H1 (cell line): ENCODE data around the gene ARHGEF25. TPM values are rescaled to one million over a fixed set of nuclear protein-coding genes. Genes with fewer than 3 reads are reported as not detected.

Experiments
- ATF2 ChIP-seq: IDR thresholded peaks from 2 replicates; pipeline ENCODE4 v1.6.1; 2012; ENCODE audit warnings: low read length, inconsistent platforms
- CBX8 ChIP-seq: fragments of 300-800, 300-1000 bp; sonication (generic); IDR thresholded peaks from 2 replicates; pipeline ENCODE4 v1.7.1; 2016; ENCODE audit warnings: low read depth, low read length, borderline replicate concordance
- EZH2 ChIP-seq: fragments of 200-600 bp; sonication (generic); IDR thresholded peaks from 2 replicates; pipeline ENCODE4 v1.7.1; 2012; ENCODE audit warnings: low read depth, mild to moderate bottlenecking, moderate library complexity, low read length, inconsistent platforms; ENCODE audit not compliant: severe bottlenecking
- GTF2F1 ChIP-seq: IDR thresholded peaks from 2 replicates; pipeline ENCODE4 v1.6.1; 2012; ENCODE audit warnings: low read depth, low read length, improper control_type of control experiment, borderline replicate concordance
- JUND ChIP-seq: IDR thresholded peaks from 2 replicates; pipeline ENCODE4 v1.6.1; 2011; ENCODE audit warnings: mild to moderate bottlenecking, improper control_type of control experiment, low read length
- RNF2 ChIP-seq: fragments of 200-900, 300-1000 bp; sonication (generic); IDR thresholded peaks from 2 replicates; pipeline ENCODE4 v1.7.1; 2016; ENCODE audit warnings: borderline replicate concordance, low read depth, mild to moderate bottlenecking, antibody characterized with exemption, low read length; ENCODE audit not compliant: poor library complexity, severe bottlenecking; ENCODE audit errors: missing control alignments
- SAP30 ChIP-seq: fragments of 300-600 bp; sonication (generic); IDR thresholded peaks from 2 replicates; pipeline ENCODE4 v1.7.1; 2012; ENCODE audit warnings: low read length, moderate library complexity, mild to moderate bottlenecking, inconsistent platforms; ENCODE audit not compliant: insufficient read depth, insufficient replicate concordance
- SP2 ChIP-seq: IDR thresholded peaks from 2 replicates; pipeline ENCODE4 v1.6.1; 2012; ENCODE audit warnings: mild to moderate bottlenecking, low read length, inconsistent platforms
- SUZ12 ChIP-seq: fragments of 200-600 bp; sonication (generic); IDR thresholded peaks from 2 replicates; pipeline ENCODE4 v1.6.1; 2012; ENCODE audit warnings: mild to moderate bottlenecking, inconsistent platforms, low read length, moderate library complexity, mixed read lengths
- polyA plus RNA-seq, 7 experiments: library from polyadenylated mRNA; depleted of rRNA in 3 of 7; stranded (reverse) in 5 of 7; unstranded in 2 of 7; fragments of >200 nt in 5 of 7; fragments of 200-250 nt in 2 of 7; gene quantifications; 1 replicate in 5 of 7; 2 replicates in 1 of 7; 4 replicates in 1 of 7; pipeline versions ENCODE4 v1.2.1 to v1.2.3, GENCODE V29; 2011 to 2013; ENCODE audit warnings: missing spikeins in 2 of 7, mixed read lengths in 2 of 7
- total RNA-seq: library from RNA; stranded (reverse); fragmentation: NEBNext Ultra II Directional; extraction: Animal tissue kit (Norgen Biotek cat#: 25700); gene quantifications from 2 replicates; pipeline ENCODE4 v1.2.1, GENCODE V29; 2021
- TF ChIP-seq, protein P1 (sequence below), 3 experiments: IDR thresholded peaks; 1 replicate in 2 of 3; 2 replicates in 1 of 3; pipeline versions ENCODE4 v1.5.1 to v1.6.1; 2011; ENCODE audit warnings: low read length in 3 of 3, mild to moderate bottlenecking in 3 of 3, inconsistent platforms in 2 of 3, low read depth in 1 of 3, moderate library complexity in 1 of 3; ENCODE audit not compliant: insufficient read depth in 1 of 3; ENCODE audit errors: control extremely low read depth in 1 of 3
- TF ChIP-seq, protein P2 (sequence below): IDR thresholded peaks from 2 replicates; pipeline ENCODE4 v1.6.1; 2012; ENCODE audit warnings: inconsistent platforms

The ARHGEF25 gene
- total and polyA plus RNA-seq, 2 of the 8 experiments (the other 6 are each of a cell fraction or from before 2014, with no cell fraction given) = 5.9 to 8.8 TPM

DNA sequence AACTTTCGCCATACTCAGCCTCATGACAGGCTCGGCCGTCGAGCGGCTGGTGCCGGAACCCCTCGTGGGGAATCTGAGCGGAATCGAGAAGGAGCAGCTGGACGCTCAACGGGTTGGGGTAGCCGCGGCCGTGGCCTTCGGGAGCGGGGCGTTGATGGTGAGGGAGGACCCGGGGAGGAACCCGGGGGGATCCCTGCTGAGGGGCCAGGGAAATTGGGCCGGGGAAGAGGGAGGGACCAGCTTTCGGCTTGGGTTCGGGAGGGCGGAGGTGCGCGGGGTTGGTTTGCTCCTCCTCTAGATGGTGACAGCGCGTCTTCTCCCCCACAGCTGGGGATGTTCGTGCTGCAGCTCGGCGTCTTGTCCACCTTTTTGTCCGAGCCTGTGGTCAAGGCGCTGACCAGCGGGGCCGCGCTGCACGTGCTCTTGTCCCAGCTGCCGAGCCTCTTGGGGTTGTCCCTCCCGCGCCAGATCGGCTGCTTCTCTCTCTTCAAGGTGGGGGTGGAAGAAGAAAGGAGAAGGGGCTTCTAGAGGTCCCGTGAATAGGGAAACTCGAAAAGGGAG, 9.8 kb downstream of the ARHGEF25 start (continued):
- TF ChIP-seq, protein P1, sequence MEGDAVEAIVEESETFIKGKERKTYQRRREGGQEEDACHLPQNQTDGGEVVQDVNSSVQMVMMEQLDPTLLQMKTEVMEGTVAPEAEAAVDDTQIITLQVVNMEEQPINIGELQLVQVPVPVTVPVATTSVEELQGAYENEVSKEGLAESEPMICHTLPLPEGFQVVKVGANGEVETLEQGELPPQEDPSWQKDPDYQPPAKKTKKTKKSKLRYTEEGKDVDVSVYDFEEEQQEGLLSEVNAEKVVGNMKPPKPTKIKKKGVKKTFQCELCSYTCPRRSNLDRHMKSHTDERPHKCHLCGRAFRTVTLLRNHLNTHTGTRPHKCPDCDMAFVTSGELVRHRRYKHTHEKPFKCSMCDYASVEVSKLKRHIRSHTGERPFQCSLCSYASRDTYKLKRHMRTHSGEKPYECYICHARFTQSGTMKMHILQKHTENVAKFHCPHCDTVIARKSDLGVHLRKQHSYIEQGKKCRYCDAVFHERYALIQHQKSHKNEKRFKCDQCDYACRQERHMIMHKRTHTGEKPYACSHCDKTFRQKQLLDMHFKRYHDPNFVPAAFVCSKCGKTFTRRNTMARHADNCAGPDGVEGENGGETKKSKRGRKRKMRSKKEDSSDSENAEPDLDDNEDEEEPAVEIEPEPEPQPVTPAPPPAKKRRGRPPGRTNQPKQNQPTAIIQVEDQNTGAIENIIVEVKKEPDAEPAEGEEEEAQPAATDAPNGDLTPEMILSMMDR (IDR thresholded peaks at IDR 0.05; ENCODE audit: control extremely low read depth in 1 of 3, insufficient read depth in 1 of 3, low read depth in 1 of 3, low read length in 3 of 3) = no peak
- TF ChIP-seq ATF2 (no peak), SP2 (no peak), CBX8 (no peak), EZH2 (peak; percentile 89), GTF2F1 (no peak), JUND (no peak), SUZ12 (peak; percentile 88), RNF2 (no peak), SAP30 (no peak)
- TF ChIP-seq, protein P2, sequence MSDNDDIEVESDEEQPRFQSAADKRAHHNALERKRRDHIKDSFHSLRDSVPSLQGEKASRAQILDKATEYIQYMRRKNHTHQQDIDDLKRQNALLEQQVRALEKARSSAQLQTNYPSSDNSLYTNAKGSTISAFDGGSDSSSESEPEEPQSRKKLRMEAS = peak; percentile 11; the same call in 1 of the 2 replicates
